Osteocyte (in vitro differentiated cells): ENCODE measurements around the gene TRMT13. TPM values are rescaled to one million over a fixed set of nuclear protein-coding genes. Genes with fewer than 3 reads are reported as not detected.

Experiments
- DNase-seq: peaks from one replicate; pipeline ENCODE4 v3.0.0; 2021; ENCODE audit warnings: mixed read lengths; ENCODE audit not compliant: unreplicated experiment; ENCODE audit errors: extremely low spot score
- H3K27ac Mint-ChIP-seq: one replicate; pipeline ENCODE4 v1.8.0; 2021; ENCODE audit warnings: mild to moderate bottlenecking, mixed read lengths; ENCODE audit not compliant: unreplicated experiment
- H3K27me3 Mint-ChIP-seq: one replicate; pipeline ENCODE4 v1.8.0; 2021; ENCODE audit warnings: mixed read lengths; ENCODE audit not compliant: unreplicated experiment
- H3K36me3 Mint-ChIP-seq: one replicate; pipeline ENCODE4 v1.8.0; 2021; ENCODE audit warnings: mixed read lengths; ENCODE audit not compliant: unreplicated experiment
- H3K4me1 Mint-ChIP-seq: one replicate; pipeline ENCODE4 v1.8.0; 2021; ENCODE audit warnings: mixed read lengths; ENCODE audit not compliant: unreplicated experiment
- H3K4me3 Mint-ChIP-seq: one replicate; pipeline ENCODE4 v1.8.0; 2021; ENCODE audit warnings: mild to moderate bottlenecking, moderate library complexity, mixed read lengths; ENCODE audit not compliant: unreplicated experiment
- H3K9me3 Mint-ChIP-seq: one replicate; pipeline ENCODE4 v1.8.0; 2021; ENCODE audit warnings: mixed read lengths; ENCODE audit not compliant: unreplicated experiment
- CTCF ChIP-seq: fragments of 200-600 bp; sonication (generic); IDR thresholded peaks from 2 replicates; pipeline ENCODE4 v1.5.0; 2021; ENCODE audit warnings: antibody characterized with exemption, mild to moderate bottlenecking, moderate library complexity
- total RNA-seq: library from RNA; stranded (reverse); gene quantifications from 2 replicates; pipeline ENCODE4 v1.2.1, GENCODE V29; 2021

Gene TRMT13
- total RNA-seq, 1 donor from 2014 or later = 9.9 TPM

- H3K4me1 Mint-ChIP-seq = no peaks in the 10 kb centered on the region
Measured at GRCh38 chr1:100141192-100141591, 8.2 kb downstream of the TRMT13 start.

GRCh38 chr1:100142343-100142742, 9.4 kb downstream of the TRMT13 start:
- Mint-ChIP-seq H3K4me1 (no peaks in the 10 kb centered on the region), H3K36me3 (peaks cover 58% of the 10 kb centered on the region), H3K9me3 (no peaks in the 10 kb centered on the region), H3K4me3 (no peak overlapping the region), H3K27me3 (no peaks in the 10 kb centered on the region), H3K27ac (no peak overlapping the region)
- no peak for DNase-seq
- no peak for TF ChIP-seq CTCF

More at GRCh38 chr1:100141192-100141591, 8.2 kb downstream of the TRMT13 start:
- Mint-ChIP-seq H3K36me3 (peaks cover 55% of the 10 kb centered on the region), H3K27ac (no peak overlapping the region), H3K27me3 (no peaks in the 10 kb centered on the region), H3K9me3 (no peaks in the 10 kb centered on the region), H3K4me3 (no peak overlapping the region)
- TF ChIP-seq CTCF = no peak
- DNase-seq = no peak

- Mint-ChIP-seq H3K4me1 (no peaks in the 10 kb centered on the region), H3K9me3 (no peaks in the 10 kb centered on the region), H3K27ac (no peak overlapping the region), H3K4me3 (no peak overlapping the region), H3K27me3 (no peaks in the 10 kb centered on the region), H3K36me3 (peaks cover 53% of the 10 kb centered on the region)
- no peak for DNase-seq
- TF ChIP-seq CTCF = no peak
Measured at GRCh38 chr1:100145116-100145515, 12.2 kb downstream of the TRMT13 start.

- H3K4me3 Mint-ChIP-seq = no peak overlapping the region
- no peak for TF ChIP-seq CTCF
- peaks cover 40% of the 10 kb centered on the region for H3K36me3 Mint-ChIP-seq
- no peak for DNase-seq
- H3K9me3 Mint-ChIP-seq = no peaks in the 10 kb centered on the region
- H3K27me3 Mint-ChIP-seq = no peaks in the 10 kb centered on the region
- no peaks in the 10 kb centered on the region for H3K4me1 Mint-ChIP-seq
- H3K27ac Mint-ChIP-seq = no peak overlapping the region
Measured at GRCh38 chr1:100146958-100147357, 14.0 kb downstream of the TRMT13 start.

GRCh38 chr1:100147875-100148274, 14.9 kb downstream of the TRMT13 start:
- no peak overlapping the region for H3K27ac Mint-ChIP-seq
- peaks cover 35% of the 10 kb centered on the region for H3K36me3 Mint-ChIP-seq
- no peaks in the 10 kb centered on the region for H3K4me1 Mint-ChIP-seq
- no peak overlapping the region for H3K4me3 Mint-ChIP-seq
- H3K9me3 Mint-ChIP-seq = no peaks in the 10 kb centered on the region
- no peaks in the 10 kb centered on the region for H3K27me3 Mint-ChIP-seq
- TF ChIP-seq CTCF = no peak
- DNase-seq = no peak
